Upper lobe of left lung (tissue), 6 donors: ENCODE data around the gene TES. TPM values are rescaled to one million over a fixed set of nuclear protein-coding genes. Genes with fewer than 3 reads are reported as not detected.

ENCODE experiments used
- ATAC-seq, 2 donors: fragments of 200-7000 bp; cut with Tn5 transposase; one replicate each; pipeline ENCODE4 v1.9.1; 2022; ENCODE audit warnings: mild to moderate bottlenecking in 2 of 2, moderate library complexity in 2 of 2; ENCODE audit not compliant: low FRiP score in 2 of 2
- DNase-seq, 2 donors: peaks; one replicate each; pipeline ENCODE4 v3.0.0-alpha.2; 2019 to 2020
- H3K27ac ChIP-seq, 4 donors: fragments of 200-600 bp; sonication (generic); one replicate each; pipeline ENCODE4 v1.5.1; 2016 to 2019
- H3K27me3 ChIP-seq, 4 donors: fragments of 200-600 bp; sonication (generic); one replicate each; pipeline ENCODE4 v1.5.1; 2017 to 2019
- H3K36me3 ChIP-seq, 4 donors: fragments of 200-600 bp; sonication (generic); one replicate each; pipeline ENCODE4 v1.5.1; 2016 to 2019
- H3K4me1 ChIP-seq, 4 donors: fragments of 200-600 bp; sonication (generic); one replicate each; pipeline ENCODE4 v1.5.1; 2018 to 2019
- H3K4me3 ChIP-seq, 4 donors: fragments of 200-600 bp; sonication (generic); one replicate each; pipeline ENCODE4 v1.5.1; 2017 to 2019; ENCODE audit warnings: mild to moderate bottlenecking in 2 of 4, moderate library complexity in 1 of 4
- H3K9me3 ChIP-seq, 4 donors: fragments of 200-600 bp; sonication (generic); one replicate each; pipeline ENCODE4 v1.5.1; 2018 to 2019
- EP300 ChIP-seq, 4 donors: sonication (generic); formaldehyde crosslinking; IDR thresholded peaks; one replicate each; pipeline ENCODE4 v1.5.1; 2017; ENCODE audit warnings: antibody characterized with exemption in 4 of 4, control low read depth in 2 of 4
- POLR2A ChIP-seq, 4 donors: fragments of 450-650 bp; IDR thresholded peaks; one replicate each; pipeline ENCODE4 v1.5.1; 2016 to 2017; ENCODE audit warnings: antibody characterized with exemption in 4 of 4, mild to moderate bottlenecking in 2 of 4
- POLR2AphosphoS5 ChIP-seq, 2 donors: sonication (generic); formaldehyde crosslinking; IDR thresholded peaks; one replicate each; pipeline ENCODE4 v1.5.1; 2017; ENCODE audit warnings: antibody characterized with exemption in 2 of 2
- WGBS, 2 donors: methylation state at CpG; one replicate each; pipeline ENCODE4 v1.1.5; 2017 to 2018; 5-methylcytosine and 5-hydroxymethylcytosine counted together
- total RNA-seq, 6 donors: library from RNA; depleted of rRNA in 4 of 6; stranded (reverse); fragments of >200 nt in 4 of 6; gene quantifications; one replicate each; pipeline versions ENCODE4 v1.1.0 to v1.2.1, GENCODE V29; 2016 to 2021
- TF ChIP-seq, protein P1 (sequence below), 6 experiments: fragments of 450-650 bp in 4 of 6; fragments of 200-600 bp in 2 of 6; sonication (generic) in 2 of 6; IDR thresholded peaks; one replicate each; pipeline ENCODE4 v1.5.1; 2016 to 2019; ENCODE audit warnings: antibody characterized with exemption in 6 of 6
- donor health status: DM: no; HTN: no; CAD: no; lungs with moderate emphysema.
- donor health status: DM: no; HTN: yes; CAD: no; lungs with severe emphysema.

The TES gene
- total RNA-seq, 6 donors from 2014 or later = 58.0 to 159 (median 87.1) TPM

DNA sequence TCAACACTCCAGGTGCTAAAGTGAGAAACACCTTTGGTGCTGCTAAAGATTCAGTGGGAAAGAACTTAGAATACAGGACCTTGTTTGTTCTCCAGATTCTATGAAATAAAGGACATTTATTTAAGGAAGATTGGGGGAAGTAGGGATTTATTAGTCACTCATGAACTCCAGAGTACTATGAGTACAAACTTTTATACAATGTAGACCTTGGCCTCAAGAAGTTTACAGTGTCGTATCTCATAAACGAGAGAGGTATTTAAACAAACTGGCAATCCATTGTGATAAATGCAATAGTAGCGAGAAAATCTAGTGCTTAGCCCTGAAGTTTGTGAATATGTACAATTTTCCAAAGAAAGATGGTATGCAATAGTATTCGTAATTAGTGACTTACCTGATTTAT, 59.1 kb downstream of the TES start:
- no peak for TF ChIP-seq POLR2A (IDR thresholded peaks at IDR 0.05)
- TF ChIP-seq, protein P1, sequence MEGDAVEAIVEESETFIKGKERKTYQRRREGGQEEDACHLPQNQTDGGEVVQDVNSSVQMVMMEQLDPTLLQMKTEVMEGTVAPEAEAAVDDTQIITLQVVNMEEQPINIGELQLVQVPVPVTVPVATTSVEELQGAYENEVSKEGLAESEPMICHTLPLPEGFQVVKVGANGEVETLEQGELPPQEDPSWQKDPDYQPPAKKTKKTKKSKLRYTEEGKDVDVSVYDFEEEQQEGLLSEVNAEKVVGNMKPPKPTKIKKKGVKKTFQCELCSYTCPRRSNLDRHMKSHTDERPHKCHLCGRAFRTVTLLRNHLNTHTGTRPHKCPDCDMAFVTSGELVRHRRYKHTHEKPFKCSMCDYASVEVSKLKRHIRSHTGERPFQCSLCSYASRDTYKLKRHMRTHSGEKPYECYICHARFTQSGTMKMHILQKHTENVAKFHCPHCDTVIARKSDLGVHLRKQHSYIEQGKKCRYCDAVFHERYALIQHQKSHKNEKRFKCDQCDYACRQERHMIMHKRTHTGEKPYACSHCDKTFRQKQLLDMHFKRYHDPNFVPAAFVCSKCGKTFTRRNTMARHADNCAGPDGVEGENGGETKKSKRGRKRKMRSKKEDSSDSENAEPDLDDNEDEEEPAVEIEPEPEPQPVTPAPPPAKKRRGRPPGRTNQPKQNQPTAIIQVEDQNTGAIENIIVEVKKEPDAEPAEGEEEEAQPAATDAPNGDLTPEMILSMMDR (IDR thresholded peaks at IDR 0.05) = no peak
- no peak for TF ChIP-seq EP300 (IDR thresholded peaks at IDR 0.05)
- no peak for TF ChIP-seq POLR2AphosphoS5 (IDR thresholded peaks at IDR 0.05)
- H3K4me1 ChIP-seq = peaks cover 5 to 24% (median 15%) of the 10 kb centered on the region in 4 donors
- H3K36me3 ChIP-seq = no peaks in the 10 kb centered on the region
- no peak overlapping the region for H3K4me3 ChIP-seq
- H3K27ac ChIP-seq = peak overlapping the region in 1 of 4 donors; percentile 2
- H3K27me3 ChIP-seq = no peaks in the 10 kb centered on the region
- 84 to 85% methylated on average over 4 of the region's 4 CpGs for WGBS, 2 donors
- ATAC-seq = no peak
- DNase-seq = no peak
- H3K9me3 ChIP-seq = no peaks in the 10 kb centered on the region

GRCh38 chr7:116271161-116271913, 61.0 kb downstream of the TES start:
- ATAC-seq (peak in 1 of 2 donors; percentile 43), DNase-seq (no peak)
- TF ChIP-seq, protein P1 (IDR thresholded peaks at IDR 0.05) = no peak
- TF ChIP-seq POLR2A (IDR thresholded peaks at IDR 0.05) (no peak), EP300 (IDR thresholded peaks at IDR 0.05) (no peak), POLR2AphosphoS5 (IDR thresholded peaks at IDR 0.05) (no peak)
- 59 to 60% methylated on average over 5 of the region's 5 CpGs for WGBS, 2 donors
- no peaks in the 10 kb centered on the region for H3K9me3 ChIP-seq
- H3K36me3 ChIP-seq = no peaks in the 10 kb centered on the region
- peaks cover 5 to 24% (median 15%) of the 10 kb centered on the region in 4 donors for H3K4me1 ChIP-seq
- no peaks in the 10 kb centered on the region for H3K27me3 ChIP-seq
- H3K4me3 ChIP-seq = no peak overlapping the region
- peak overlapping the region; percentile 27 to 69 (median 46) for H3K27ac ChIP-seq

GRCh38 chr7:116271963-116272886, 61.9 kb downstream of the TES start:
- DNase-seq (peak in 1 of 2 donors; percentile 82), ATAC-seq (peak; percentile 95)
- Histone ChIP-seq H3K4me3 (no peak overlapping the region), H3K36me3 (no peaks in the 10 kb centered on the region), H3K9me3 (no peaks in the 10 kb centered on the region), H3K4me1 (peaks cover 5 to 24% (median 15%) of the 10 kb centered on the region in 4 donors), H3K27ac (peak overlapping the region; percentile 64 to 69 (median 68)), H3K27me3 (no peaks in the 10 kb centered on the region)
- 40 to 50% methylated on average over 4 of the region's 4 CpGs for WGBS, 2 donors
- TF ChIP-seq EP300 (IDR thresholded peaks at IDR 0.05) = peak in 1 of 4 donors; percentile 91
- TF ChIP-seq, protein P1 (IDR thresholded peaks at IDR 0.05) = no peak
- peak; percentile 39 to 47 for TF ChIP-seq POLR2AphosphoS5 (IDR thresholded peaks at IDR 0.05)
- TF ChIP-seq POLR2A (IDR thresholded peaks at IDR 0.05) = no peak

DNA sequence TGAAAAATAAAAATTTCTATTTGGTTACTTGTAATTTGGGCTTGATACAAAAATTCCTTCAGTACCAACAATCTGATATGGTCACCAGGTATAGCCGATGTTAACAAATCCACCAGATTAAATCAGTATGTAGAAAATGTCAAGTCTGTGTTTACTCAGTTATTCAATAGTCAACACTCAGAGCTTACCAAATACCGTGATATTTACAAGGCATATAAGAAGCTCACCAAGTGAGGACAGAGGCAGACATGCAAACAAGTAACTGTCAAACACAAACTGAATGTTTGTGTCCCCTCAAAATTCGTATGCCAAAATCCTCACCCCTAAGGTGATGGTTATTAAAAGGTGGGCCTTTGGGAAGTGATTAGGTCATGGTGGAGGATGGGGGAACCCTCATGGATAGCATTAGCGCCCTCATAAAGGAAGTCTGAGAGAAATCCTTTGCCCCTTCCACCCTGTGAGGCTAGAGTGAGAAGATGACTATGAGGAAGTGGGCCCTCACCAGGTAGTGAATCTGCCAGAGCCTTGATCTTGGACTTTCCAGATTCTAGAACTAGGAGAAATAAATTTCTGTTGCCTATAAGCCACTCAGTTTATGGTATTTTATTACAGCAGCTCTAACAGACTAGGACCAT, 63.1 kb downstream of the TES start:
- Histone ChIP-seq H3K4me1 (peaks cover 5 to 24% (median 15%) of the 10 kb centered on the region in 4 donors), H3K36me3 (no peaks in the 10 kb centered on the region), H3K4me3 (no peak overlapping the region), H3K27ac (peak overlapping the region in 1 of 4 donors; percentile 46), H3K9me3 (no peaks in the 10 kb centered on the region), H3K27me3 (no peaks in the 10 kb centered on the region)
- no peak for ATAC-seq
- TF ChIP-seq POLR2A (IDR thresholded peaks at IDR 0.05) (no peak), EP300 (IDR thresholded peaks at IDR 0.05) (no peak), POLR2AphosphoS5 (IDR thresholded peaks at IDR 0.05) (no peak)
- TF ChIP-seq, protein P1 (IDR thresholded peaks at IDR 0.05) = no peak
- DNase-seq = no peak
- 22 to 26% methylated on average over 4 of the region's 4 CpGs for WGBS, 2 donors
